H1 (cell line): Measurements from ENCODE around the gene AKR1C1. TPM values are rescaled to one million over a fixed set of nuclear protein-coding genes. Genes with fewer than 3 reads are reported as not detected.

Experiments used
- CTCF ChIA-PET: fragments of 300-600 bp; sonication (Branson Sonifier 250); formaldehyde crosslinking; loops from one replicate; lab custom pipeline; 2021; ENCODE audit not compliant: partially characterized antibody; lab: Charles Lee
- POLR2A ChIA-PET: fragments of 300-600 bp; sonication (Branson Sonifier 250); formaldehyde crosslinking; loops from one replicate; lab custom pipeline; 2021; ENCODE audit warnings: inconsistent platforms; ENCODE audit not compliant: partially characterized antibody; lab: Charles Lee
- DNase-seq, 2 experiments: peaks; one replicate each; pipeline versions ENCODE4 v3.0.0 to v3.0.0-alpha.2; 2010 to 2022; ENCODE audit warnings: low spot score in 2 of 2, low read depth in 1 of 2, mixed read lengths in 1 of 2
- FAIRE-seq: peaks from 2 replicates; lab custom pipeline; 2011; peaks lifted over from hg19 to GRCh38; lab: Jason Lieb, UNC
- H2AFZ ChIP-seq: 2 replicates; pipeline ENCODE4 v1.8.1; 2012; ENCODE audit warnings: low read length, inconsistent platforms
- H2AK5ac ChIP-seq: 2 replicates; pipeline ENCODE4 v1.6.1; 2013; ENCODE audit warnings: low read depth, low read length
- H2BK120ac ChIP-seq: replicated peaks from 2 replicates; pipeline ENCODE3; 2013; ENCODE audit warnings: low read depth, low read length, inconsistent platforms
- H2BK12ac ChIP-seq: 2 replicates; pipeline ENCODE4 v1.6.1; 2013; ENCODE audit warnings: low read depth, low read length
- H2BK15ac ChIP-seq: 2 replicates; pipeline ENCODE4 v1.6.1; 2013; ENCODE audit warnings: low read length
- H2BK20ac ChIP-seq: 2 replicates; pipeline ENCODE4 v1.6.1; 2013; ENCODE audit warnings: low read length
- H2BK5ac ChIP-seq: 2 replicates; pipeline ENCODE4 v1.6.1; 2013; ENCODE audit warnings: low read depth, low read length
- H3K14ac ChIP-seq: 2 replicates; pipeline ENCODE4 v1.6.1; 2013; ENCODE audit warnings: inconsistent platforms; ENCODE audit not compliant: insufficient read length
- H3K18ac ChIP-seq: 2 replicates; pipeline ENCODE4 v1.6.1; 2013; ENCODE audit warnings: low read length; ENCODE audit errors: extremely low read depth
- H3K23ac ChIP-seq: 2 replicates; pipeline ENCODE4 v1.6.1; 2013; ENCODE audit warnings: inconsistent platforms; ENCODE audit not compliant: insufficient read length
- H3K23me2 ChIP-seq: 2 replicates; pipeline ENCODE4 v1.6.1; 2013; ENCODE audit warnings: low read depth, low read length
- H3K27ac ChIP-seq: 2 replicates; pipeline ENCODE4 v1.6.1; 2011; ENCODE audit warnings: low read depth, low read length, inconsistent platforms
- H3K27me3 ChIP-seq, 4 experiments: replicated peaks in 1 of 4; 1 replicate in 1 of 4; 2 replicates in 3 of 4; pipeline versions ENCODE4 v1.6.1 to v1.8.1; 2011 to 2013; ENCODE audit warnings: low read length in 3 of 4, mild to moderate bottlenecking in 3 of 4, inconsistent platforms in 2 of 4, mixed read lengths in 2 of 4, moderate library complexity in 1 of 4; ENCODE audit not compliant: control insufficient read depth in 3 of 4, insufficient read depth in 3 of 4; ENCODE audit errors: extremely low read depth in 1 of 4
- H3K36me3 ChIP-seq, 4 experiments: 2 replicates each; pipeline versions ENCODE4 v1.6.1 to v1.8.1; 2011 to 2013; ENCODE audit warnings: mild to moderate bottlenecking in 4 of 4, low read length in 3 of 4, moderate library complexity in 2 of 4, control low read depth in 1 of 4, inconsistent platforms in 1 of 4; ENCODE audit not compliant: insufficient read depth in 4 of 4, control insufficient read depth in 2 of 4
- H3K4ac ChIP-seq: replicated peaks from 2 replicates; pipeline ENCODE3; 2013; ENCODE audit warnings: low read length, low read depth, mixed read lengths, inconsistent platforms; ENCODE audit not compliant: insufficient read length
- H3K4me1 ChIP-seq, 4 experiments: replicated peaks in 1 of 4; 1 replicate in 1 of 4; 2 replicates in 3 of 4; pipeline versions ENCODE4 v1.6.1 to v1.8.1; 2011 to 2013; ENCODE audit warnings: low read length in 3 of 4, inconsistent platforms in 2 of 4, mixed read lengths in 1 of 4; ENCODE audit not compliant: insufficient read depth in 4 of 4, control insufficient read depth in 3 of 4
- H3K4me2 ChIP-seq, 2 experiments: 2 replicates each; pipeline versions ENCODE4 v1.6.1 to v1.8.1; 2011 to 2013; ENCODE audit warnings: low read depth in 2 of 2, low read length in 2 of 2, control low read depth in 1 of 2, inconsistent platforms in 1 of 2, mild to moderate bottlenecking in 1 of 2; ENCODE audit not compliant: insufficient read depth in 1 of 2
- H3K4me3 ChIP-seq, 4 experiments: fragments of 200-600, 300-600 bp in 1 of 4; sonication (generic), shearing (Covaris generic), sonication (Bioruptor Twin) in 1 of 4; 2 replicates each; pipeline versions ENCODE4 v1.5.1 to v1.8.1; 2011 to 2016; ENCODE audit warnings: low read length in 4 of 4, low read depth in 3 of 4, control low read depth in 2 of 4, inconsistent platforms in 2 of 4, mild to moderate bottlenecking in 2 of 4, mixed read lengths in 1 of 4, moderate library complexity in 1 of 4; ENCODE audit not compliant: insufficient read depth in 2 of 4; ENCODE audit errors: extremely low read depth in 1 of 4
- H3K56ac ChIP-seq: replicated peaks from 2 replicates; pipeline ENCODE3; 2013; ENCODE audit warnings: low read depth, mild to moderate bottlenecking, mixed read lengths, low read length, inconsistent platforms; ENCODE audit not compliant: insufficient read length
- H3K79me1 ChIP-seq: 2 replicates; pipeline ENCODE4 v1.6.1; 2013; ENCODE audit warnings: low read depth, low read length, control low read depth
- H3K79me2 ChIP-seq, 2 experiments: 2 replicates each; pipeline versions ENCODE4 v1.6.1 to v1.8.1; 2012 to 2013; ENCODE audit warnings: low read length in 2 of 2, mild to moderate bottlenecking in 2 of 2, inconsistent platforms in 1 of 2; ENCODE audit not compliant: insufficient read depth in 2 of 2, control insufficient read depth in 1 of 2
- H3K9ac ChIP-seq, 4 experiments: replicated peaks in 1 of 4; 1 replicate in 1 of 4; 2 replicates in 3 of 4; pipeline versions ENCODE4 v1.6.1 to v1.8.1; 2011 to 2013; ENCODE audit warnings: low read depth in 3 of 4, low read length in 3 of 4, control low read depth in 2 of 4, mild to moderate bottlenecking in 2 of 4, moderate library complexity in 2 of 4, inconsistent platforms in 1 of 4; ENCODE audit errors: extremely low read depth in 1 of 4
- H3K9me3 ChIP-seq, 2 experiments: 2 replicates each; pipeline versions ENCODE4 v1.6.1 to v1.8.1; 2012 to 2013; ENCODE audit warnings: mild to moderate bottlenecking in 2 of 2, moderate library complexity in 2 of 2, control low read depth in 1 of 2, inconsistent platforms in 1 of 2, low read depth in 1 of 2, low read length in 1 of 2, mixed read lengths in 1 of 2; ENCODE audit not compliant: insufficient read depth in 2 of 2
- H4K20me1 ChIP-seq, 2 experiments: replicated peaks in 1 of 2; 2 replicates each; pipeline versions ENCODE3 to v1.8.1; 2011 to 2013; ENCODE audit warnings: inconsistent platforms in 2 of 2, low read length in 2 of 2, mild to moderate bottlenecking in 1 of 2; ENCODE audit not compliant: insufficient read depth in 2 of 2, control insufficient read depth in 1 of 2
- H4K5ac ChIP-seq: 2 replicates; pipeline ENCODE4 v1.6.1; 2013; ENCODE audit warnings: low read length, low read depth, mixed read lengths, inconsistent platforms; ENCODE audit not compliant: insufficient read length
- H4K8ac ChIP-seq: 2 replicates; pipeline ENCODE4 v1.8.0; 2013; ENCODE audit warnings: mild to moderate bottlenecking, moderate library complexity, low read length, inconsistent platforms; ENCODE audit not compliant: insufficient read depth; ENCODE audit errors: extremely low read depth
- H4K91ac ChIP-seq: replicated peaks from 2 replicates; pipeline ENCODE3; 2013; ENCODE audit warnings: low read length, mixed read lengths, inconsistent platforms; ENCODE audit not compliant: insufficient read length
- CHD1 ChIP-seq: IDR thresholded peaks from 2 replicates; pipeline ENCODE4 v1.6.1; 2012; ENCODE audit warnings: low read depth, low read length, improper control_type of control experiment
- EP300 ChIP-seq, 2 experiments: IDR thresholded peaks; 1 replicate in 1 of 2; 2 replicates in 1 of 2; pipeline ENCODE4 v1.6.1; 2011 to 2012; ENCODE audit warnings: low read depth in 2 of 2, low read length in 2 of 2, mild to moderate bottlenecking in 2 of 2, borderline replicate concordance in 1 of 2, inconsistent platforms in 1 of 2, moderate library complexity in 1 of 2
- JUN ChIP-seq: IDR thresholded peaks from 2 replicates; pipeline ENCODE4 v1.6.1; 2011; ENCODE audit warnings: low read depth, mild to moderate bottlenecking, improper control_type of control experiment, low read length
- PHF8 ChIP-seq: fragments of 200-600 bp; sonication (generic); conservative IDR thresholded peaks from 2 replicates; pipeline ENCODE4 v1.7.1; 2012; ENCODE audit warnings: low read depth, mild to moderate bottlenecking, inconsistent platforms, low read length, moderate library complexity
- RAD21 ChIP-seq, 2 experiments: IDR thresholded peaks in 1 of 2; conservative IDR thresholded peaks in 1 of 2; 2 replicates each; pipeline ENCODE4 v1.6.1; 2011; ENCODE audit warnings: low read depth in 2 of 2, low read length in 2 of 2, improper control_type of control experiment in 1 of 2, inconsistent platforms in 1 of 2, mild to moderate bottlenecking in 1 of 2, moderate library complexity in 1 of 2
- RFX5 ChIP-seq: IDR thresholded peaks from 2 replicates; pipeline ENCODE4 v1.6.1; 2011; ENCODE audit warnings: low read depth, low read length, improper control_type of control experiment, borderline replicate concordance
- TEAD4 ChIP-seq: IDR thresholded peaks from 2 replicates; pipeline ENCODE4 v1.6.1; 2012; ENCODE audit warnings: low read depth, low read length, inconsistent platforms, mixed read lengths
- WGBS, 2 experiments: shearing (Covaris generic) in 1 of 2; methylation state at CpG; one replicate each; pipeline versions ENCODE4 v1.1.6 to v1.1.7; 2013 to 2015; ENCODE audit warnings: low lambda C conversion rate in 2 of 2, mixed read lengths in 2 of 2, inconsistent platforms in 1 of 2, low coverage in 1 of 2, missing lambda C conversion rate in 1 of 2; ENCODE audit not compliant: insufficient replicate concordance in 2 of 2, insufficient coverage in 1 of 2, insufficient read length in 1 of 2; ENCODE audit errors: extremely low coverage in 1 of 2, missing lambda C conversion rate in 1 of 2; 5-methylcytosine and 5-hydroxymethylcytosine counted together
- polyA plus RNA-seq, 7 experiments: library from polyadenylated mRNA; depleted of rRNA in 3 of 7; stranded (reverse) in 5 of 7; unstranded in 2 of 7; fragments of >200 nt in 5 of 7; fragments of 200-250 nt in 2 of 7; gene quantifications; 1 replicate in 5 of 7; 2 replicates in 1 of 7; 4 replicates in 1 of 7; pipeline versions ENCODE4 v1.2.1 to v1.2.3, GENCODE V29; 2011 to 2013; ENCODE audit warnings: missing spikeins in 2 of 7, mixed read lengths in 2 of 7
- total RNA-seq: library from RNA; stranded (reverse); fragmentation: NEBNext Ultra II Directional; extraction: Animal tissue kit (Norgen Biotek cat#: 25700); gene quantifications from 2 replicates; pipeline ENCODE4 v1.2.1, GENCODE V29; 2021
- TF ChIP-seq, protein P1 (sequence below), 3 experiments: IDR thresholded peaks; 1 replicate in 2 of 3; 2 replicates in 1 of 3; pipeline versions ENCODE4 v1.5.1 to v1.6.1; 2011; ENCODE audit warnings: low read length in 3 of 3, mild to moderate bottlenecking in 3 of 3, inconsistent platforms in 2 of 3, low read depth in 1 of 3, moderate library complexity in 1 of 3; ENCODE audit not compliant: insufficient read depth in 1 of 3; ENCODE audit errors: control extremely low read depth in 1 of 3

Gene AKR1C1
- total and polyA plus RNA-seq, 2 of the 8 experiments (the other 6 are each of a cell fraction or from before 2014, with no cell fraction given) = 1.4 to 2.1 TPM

DNA sequence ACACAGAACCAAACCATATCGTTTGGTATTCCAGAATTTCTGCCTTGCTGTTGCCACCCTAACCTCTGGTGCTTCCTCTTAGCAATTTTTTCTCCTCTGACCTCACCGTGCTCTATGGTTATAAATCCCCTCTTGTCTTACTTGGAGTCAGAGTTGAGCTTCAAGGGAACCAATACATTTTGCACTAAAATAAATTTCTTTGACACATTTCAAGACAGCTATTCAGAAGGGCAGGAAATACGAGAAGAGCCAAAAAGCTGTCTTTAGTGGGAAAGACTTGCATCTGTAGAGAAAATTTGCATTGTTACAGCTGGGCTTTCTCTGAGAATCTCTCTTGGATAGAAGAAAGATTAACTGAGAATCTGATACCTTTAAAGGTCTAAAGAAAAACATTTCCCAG is 54.9 kb downstream of the AKR1C1 start:
- no peak overlapping the region for H2AK5ac ChIP-seq
- no peak overlapping the region for H3K9ac ChIP-seq
- H2BK120ac ChIP-seq = no peak overlapping the region
- no peak overlapping the region for H4K8ac ChIP-seq
- H3K79me2 ChIP-seq = no peaks in the 10 kb centered on the region
- H4K20me1 ChIP-seq = no peaks in the 10 kb centered on the region
- H3K9me3 ChIP-seq = no peaks in the 10 kb centered on the region
- FAIRE-seq (no peak), DNase-seq (no peak)
- H2BK12ac ChIP-seq = no peak overlapping the region
- no peak overlapping the region for H3K18ac ChIP-seq
- H2BK15ac ChIP-seq = no peak overlapping the region
- H3K27me3 ChIP-seq = no peaks in the 10 kb centered on the region
- H3K14ac ChIP-seq = no peak overlapping the region
- H3K4ac ChIP-seq = no peak overlapping the region
- WGBS, 2 experiments = 63% methylated on average over 3 of the region's 3 CpGs; no CpG with 5 or more reads in 1 of the 2 experiments
- no peaks in the 10 kb centered on the region for H3K36me3 ChIP-seq
- TF ChIP-seq, protein P1, sequence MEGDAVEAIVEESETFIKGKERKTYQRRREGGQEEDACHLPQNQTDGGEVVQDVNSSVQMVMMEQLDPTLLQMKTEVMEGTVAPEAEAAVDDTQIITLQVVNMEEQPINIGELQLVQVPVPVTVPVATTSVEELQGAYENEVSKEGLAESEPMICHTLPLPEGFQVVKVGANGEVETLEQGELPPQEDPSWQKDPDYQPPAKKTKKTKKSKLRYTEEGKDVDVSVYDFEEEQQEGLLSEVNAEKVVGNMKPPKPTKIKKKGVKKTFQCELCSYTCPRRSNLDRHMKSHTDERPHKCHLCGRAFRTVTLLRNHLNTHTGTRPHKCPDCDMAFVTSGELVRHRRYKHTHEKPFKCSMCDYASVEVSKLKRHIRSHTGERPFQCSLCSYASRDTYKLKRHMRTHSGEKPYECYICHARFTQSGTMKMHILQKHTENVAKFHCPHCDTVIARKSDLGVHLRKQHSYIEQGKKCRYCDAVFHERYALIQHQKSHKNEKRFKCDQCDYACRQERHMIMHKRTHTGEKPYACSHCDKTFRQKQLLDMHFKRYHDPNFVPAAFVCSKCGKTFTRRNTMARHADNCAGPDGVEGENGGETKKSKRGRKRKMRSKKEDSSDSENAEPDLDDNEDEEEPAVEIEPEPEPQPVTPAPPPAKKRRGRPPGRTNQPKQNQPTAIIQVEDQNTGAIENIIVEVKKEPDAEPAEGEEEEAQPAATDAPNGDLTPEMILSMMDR (IDR thresholded peaks at IDR 0.05; ENCODE audit: control extremely low read depth in 1 of 3, insufficient read depth in 1 of 3, low read depth in 1 of 3, low read length in 3 of 3) = no peak
- TF ChIP-seq PHF8 (no peak), JUN (no peak), RFX5 (no peak), CHD1 (no peak), TEAD4 (no peak), EP300 (IDR thresholded peaks at IDR 0.05; ENCODE audit: borderline replicate concordance in 1 of 2, low read depth in 2 of 2, low read length in 2 of 2) (no peak), RAD21 (IDR thresholded peaks at IDR 0.05 in 1 of 2, conservative IDR thresholded peaks at IDR 0.05 in 1 of 2; ENCODE audit: low read depth in 2 of 2, low read length in 2 of 2) (no peak)
- H3K56ac ChIP-seq = no peak overlapping the region
- no peaks in the 10 kb centered on the region; the same call in 1 of the 2 replicates for H3K23me2 ChIP-seq
- POLR2A ChIA-PET = no interaction called here
- no peak overlapping the region for H3K27ac ChIP-seq
- no peak overlapping the region for H2AFZ ChIP-seq
- H2BK20ac ChIP-seq = no peak overlapping the region
- H4K91ac ChIP-seq = no peak overlapping the region
- CTCF ChIA-PET = interaction anchor here (0.6 to 0.9 kb wide), 3 partner anchors 77 to 362 kb away, joined by 3 read pairs; no protein-coding TSS in a partner anchor
- no peak overlapping the region for H4K5ac ChIP-seq
- no peaks in the 10 kb centered on the region for H3K79me1 ChIP-seq
- H3K4me3 ChIP-seq = no peak overlapping the region
- H2BK5ac ChIP-seq = no peak overlapping the region
- no peak overlapping the region for H3K4me2 ChIP-seq
- H3K4me1 ChIP-seq = no peaks in the 10 kb centered on the region
- H3K23ac ChIP-seq = no peak overlapping the region
